K562 (cell line): ENCODE measurements around the gene NYNRIN. TPM values are rescaled to one million over a fixed set of nuclear protein-coding genes. Genes with fewer than 3 reads are reported as not detected.

ENCODE experiments used
- CBX8 ChIP-seq: fragments of 200-600 bp; sonication (generic); IDR thresholded peaks from 2 replicates; pipeline ENCODE4 v1.6.1; 2012; ENCODE audit warnings: borderline replicate concordance, mixed run types, low read depth, mild to moderate bottlenecking, moderate library complexity, mixed read lengths, low read length, control low read depth, inconsistent platforms; ENCODE audit not compliant: poor library complexity, severe bottlenecking; ENCODE audit errors: extremely low read depth
- CC2D1A ChIP-seq: fragments of 450-650 bp; IDR thresholded peaks from 2 replicates; pipeline ENCODE4 v1.6.1; 2017; ENCODE audit warnings: mild to moderate bottlenecking
- KDM5B ChIP-seq: fragments of 200-600 bp; sonication (generic); IDR thresholded peaks from 2 replicates; pipeline ENCODE4 v1.6.1; 2012; ENCODE audit warnings: low read depth, mild to moderate bottlenecking, moderate library complexity, low read length, control low read depth, inconsistent platforms; ENCODE audit not compliant: insufficient replicate concordance
- MCM5 ChIP-seq: fragments of 450-650 bp; IDR thresholded peaks from 2 replicates; pipeline ENCODE4 v1.6.1; 2016; ENCODE audit warnings: low read depth
- NFYB ChIP-seq: IDR thresholded peaks from 2 replicates; pipeline ENCODE4 v1.6.1; 2011; ENCODE audit warnings: mild to moderate bottlenecking, moderate library complexity; ENCODE audit not compliant: insufficient read length; ENCODE audit errors: extremely low read depth
- NR3C1 ChIP-seq: sonication (generic); formaldehyde crosslinking; IDR thresholded peaks from 2 replicates; pipeline ENCODE4 v1.8.1; 2022; ENCODE audit warnings: missing genetic modification reagents
- PRDM10 ChIP-seq: fragments of 450-650 bp; IDR thresholded peaks from 2 replicates; pipeline ENCODE4 v1.6.1; 2018; ENCODE audit not compliant: partially characterized antibody
- SMAD2 ChIP-seq: fragments of 150-350 bp; IDR thresholded peaks from 2 replicates; pipeline ENCODE4 v1.6.1; 2014; ENCODE audit warnings: low read depth, mild to moderate bottlenecking, low read length
- SNRNP70 ChIP-seq: fragments of 200-400 bp; formaldehyde crosslinking; optimal IDR thresholded peaks from 2 replicates; pipeline ENCODE3; 2017; ENCODE audit warnings: low read depth, low read length
- U2AF1 ChIP-seq: fragments of 200-400 bp; formaldehyde crosslinking; optimal IDR thresholded peaks from 2 replicates; pipeline ENCODE3; 2017; ENCODE audit warnings: mild to moderate bottlenecking, low read depth, low read length, moderate library complexity
- ZBTB11 ChIP-seq, 3 experiments: fragments of 200-800 bp in 1 of 3; fragments of 250-450 bp in 1 of 3; fragments of 450-650 bp in 1 of 3; sonication (Bioruptor Pico) in 1 of 3; sonication (Bioruptor generic) in 1 of 3; formaldehyde crosslinking in 1 of 3; IDR thresholded peaks; 2 replicates each; pipeline versions ENCODE4 v1.6.1 to v1.8.0; 2016 to 2022; ENCODE audit warnings: mild to moderate bottlenecking in 2 of 3, missing genetic modification characterization in 2 of 3, missing compliant biosample characterization in 1 of 3, moderate library complexity in 1 of 3
- ZBTB43 ChIP-seq: sonication (generic); formaldehyde crosslinking; IDR thresholded peaks from 2 replicates; pipeline ENCODE4 v1.8.0; 2023; ENCODE audit warnings: mild to moderate bottlenecking, missing genetic modification reagents
- ZNF174 ChIP-seq: fragments of 250-450 bp; sonication (Bioruptor Pico); IDR thresholded peaks from 2 replicates; pipeline ENCODE4 v1.4.0; 2020; ENCODE audit warnings: mild to moderate bottlenecking
- ZNF24 ChIP-seq: fragments of 450-650 bp; IDR thresholded peaks from 2 replicates; pipeline ENCODE4 v1.6.1; 2016
- ZNF41 ChIP-seq: fragments of 250-450 bp; sonication (Bioruptor Pico); conservative IDR thresholded peaks from 2 replicates; pipeline ENCODE4 v1.4.0; 2020; ENCODE audit warnings: mild to moderate bottlenecking
- ZNF445 ChIP-seq: fragments of 250-450 bp; sonication (Bioruptor Pico); IDR thresholded peaks from 2 replicates; pipeline ENCODE4 v1.4.0; 2020; ENCODE audit warnings: low read depth, mild to moderate bottlenecking, moderate library complexity
- ZNF589 ChIP-seq: fragments of 200-800 bp; sonication (Bioruptor generic); IDR thresholded peaks from 2 replicates; pipeline ENCODE4 v1.6.1; 2016; ENCODE audit warnings: low read depth, missing genetic modification characterization, missing compliant biosample characterization
- ZNF707 ChIP-seq: fragments of 250-450 bp; sonication (Bioruptor Pico); conservative IDR thresholded peaks from 2 replicates; pipeline ENCODE4 v1.8.0; 2022; ENCODE audit warnings: inconsistent platforms, mild to moderate bottlenecking, moderate library complexity
- ZZZ3 ChIP-seq: fragments of 450-650 bp; IDR thresholded peaks from 2 replicates; pipeline ENCODE4 v1.6.1; 2016; ENCODE audit warnings: antibody characterized with exemption, mild to moderate bottlenecking, moderate library complexity
- polyA plus RNA-seq, 8 experiments: library from polyadenylated mRNA; depleted of rRNA in 4 of 8; stranded (reverse) in 5 of 8; unstranded in 3 of 8; fragments of >200 nt; fragmentation: Nextera tagmentation in 2 of 8; fragmentation: Illumina TruSeq in 1 of 8; extraction: Ambion mirVana in 2 of 8; extraction: Trizol in 1 of 8; gene quantifications; 2 replicates each; pipeline versions ENCODE4 v1.2.1 to v1.2.3, GENCODE V29; 2011 to 2014; ENCODE audit warnings: inconsistent platforms in 1 of 8, missing spikeins in 1 of 8
- total RNA-seq, 7 experiments: library from RNA; depleted of rRNA in 6 of 7; stranded (reverse); fragments of >200 nt in 6 of 7; fragmentation: Illumina TruSeq in 2 of 7; extraction: Trizol in 2 of 7; gene quantifications; 2 replicates each; pipeline versions ENCODE4 v1.2.1 to v1.2.3, GENCODE V29; 2011 to 2021; ENCODE audit warnings: low replicate concordance in 1 of 7

Gene NYNRIN
- total and polyA plus RNA-seq, 9 of the 15 experiments (the other 6 are each of a cell fraction or from before 2014, with no cell fraction given) = 0.04 to 1.2 (median 0.28) TPM

- TF ChIP-seq PRDM10 (peak; percentile 17), NFYB (no peak), ZNF174 (CRISPR knock-in tag) (no peak), ZBTB43 (CRISPR knock-in tag) (no peak), ZNF24 (no peak), ZBTB11 (CRISPR knock-in tag; IDR thresholded peaks at IDR 0.05) (no peak), SMAD2 (no peak), ZZZ3 (no peak), SNRNP70 (no peak), MCM5 (no peak), ZNF589 (CRISPR knock-in tag) (no peak), ZNF445 (no peak), ZNF41 (no peak), NR3C1 (CRISPR knock-in tag) (no peak), ZNF707 (CRISPR knock-in tag) (no peak), CC2D1A (0 out of 2 replicates have a peak, but pooled peaks have one; percentile 15), U2AF1 (no peak), KDM5B (no peak), CBX8 (no peak)
Measured at GRCh38 chr14:24436355-24437019, 37.7 kb downstream of the NYNRIN start (continued).
